Right lobe of liver (tissue), 6 donors: ENCODE data around the gene ALDH5A1. TPM values are rescaled to one million over a fixed set of nuclear protein-coding genes. Genes with fewer than 3 reads are reported as not detected.

Experiments used
- ATAC-seq, 4 donors: fragments of 200-7000 bp; cut with Tn5 transposase; one replicate each; pipeline ENCODE4 v1.9.1; 2020; ENCODE audit warnings: mild to moderate bottlenecking in 4 of 4, moderate library complexity in 4 of 4
- DNase-seq, 3 donors: peaks; one replicate each; pipeline ENCODE4 v3.0.0-alpha.2; 2020
- H3K27ac ChIP-seq, 3 donors: fragments of 200-600 bp; one replicate each; pipeline ENCODE4 v1.8.0; 2022
- H3K27me3 ChIP-seq, 2 donors: fragments of 200-600 bp; one replicate each; pipeline ENCODE4 v1.8.0; 2022
- H3K36me3 ChIP-seq, 4 donors: fragments of 200-600 bp; sonication (generic) in 1 of 4; one replicate each; pipeline versions ENCODE4 v1.5.1 to v1.8.0; 2017 to 2022; ENCODE audit warnings: control low read depth in 1 of 4
- H3K4me1 ChIP-seq, 4 donors: fragments of 200-600 bp; sonication (generic) in 1 of 4; one replicate each; pipeline versions ENCODE4 v1.5.1 to v1.8.0; 2017 to 2022; ENCODE audit warnings: control low read depth in 1 of 4
- H3K4me3 ChIP-seq, 3 donors: fragments of 200-600 bp; one replicate each; pipeline ENCODE4 v1.8.0; 2022
- H3K9me3 ChIP-seq, 4 donors: fragments of 200-600 bp; sonication (generic) in 1 of 4; one replicate each; pipeline versions ENCODE4 v1.5.1 to v1.8.0; 2017 to 2022; ENCODE audit warnings: control low read depth in 1 of 4
- CTCF ChIP-seq, 4 donors: fragments of 200-600 bp in 3 of 4; fragments of 450-650 bp in 1 of 4; IDR thresholded peaks; one replicate each; pipeline versions ENCODE4 v1.5.1 to v1.8.0; 2016 to 2022; ENCODE audit warnings: antibody characterized with exemption in 4 of 4, mild to moderate bottlenecking in 2 of 4
- POLR2A ChIP-seq: fragments of 450-650 bp; IDR thresholded peaks from one replicate; pipeline ENCODE4 v1.6.1; 2017; ENCODE audit warnings: antibody characterized with exemption, mild to moderate bottlenecking
- WGBS: methylation state at CpG from one replicate; pipeline ENCODE4 v1.1.6; 2018; ENCODE audit warnings: low coverage, low lambda C conversion rate; ENCODE audit not compliant: insufficient coverage; ENCODE audit errors: missing lambda C conversion rate; 5-methylcytosine and 5-hydroxymethylcytosine counted together
- intact Hi-C, 2 donors: fragments of 100-400 bp; cut with DNase I; formaldehyde crosslinking; loops; one replicate each; pipeline versions ENCODE4 v1.11.2 to v1.14.1; 2022
- total RNA-seq, 6 experiments: library from RNA; depleted of rRNA in 2 of 6; stranded (reverse); fragments of >200 nt in 2 of 6; fragmentation: NEBNext Ultra II Directional in 3 of 6; extraction: Animal tissue kit (Norgen Biotek cat#: 25700) in 3 of 6; gene quantifications; one replicate each; pipeline versions ENCODE4 v1.1.0 to v1.2.4, GENCODE V29; 2016 to 2023
- donor health status: DM: no; HTN: yes; CAD: no.
- donor health status: DM: no; HTN: no; CAD: no.
- donor health status: DM: no; HTN: no; CAD: no.
- donor health status: DM: no; HTN: yes; CAD: no.
- donor health status: DM: no; HTN: yes; CAD: no.

The ALDH5A1 gene
- total RNA-seq, 6 experiments from 2014 or later, result 24.2 to 71.0 (median 47.2) TPM

GRCh38 chr6:24549158-24549557 lies 54.4 kb downstream of the ALDH5A1 start:
- no peak for DNase-seq
- WGBS, result 80% methylated on average over 1 of the region's 1 CpG
- Histone ChIP-seq H3K27ac (no peak overlapping the region), H3K4me1 (no peaks in the 10 kb centered on the region), H3K4me3 (no peak overlapping the region), H3K9me3 (no peaks in the 10 kb centered on the region), H3K36me3 (no peaks in the 10 kb centered on the region), H3K27me3 (no peaks in the 10 kb centered on the region)
- no peak for TF ChIP-seq CTCF (IDR thresholded peaks at IDR 0.05)
- TF ChIP-seq POLR2A, result no peak
- intact Hi-C loops, result no loop called here
- ATAC-seq, result no peak

GRCh38 chr6:24549674-24550353 lies 55.0 kb downstream of the ALDH5A1 start:
- Histone ChIP-seq H3K4me1 (no peaks in the 10 kb centered on the region), H3K36me3 (no peaks in the 10 kb centered on the region), H3K27me3 (no peaks in the 10 kb centered on the region), H3K9me3 (no peaks in the 10 kb centered on the region), H3K27ac (no peak overlapping the region), H3K4me3 (no peak overlapping the region)
- intact Hi-C loops, result no loop called here
- WGBS, result 68% methylated on average over 13 of the region's 13 CpGs
- no peak for ATAC-seq
- DNase-seq, result no peak
- no peak for TF ChIP-seq POLR2A
- TF ChIP-seq CTCF (IDR thresholded peaks at IDR 0.05), result no peak

GRCh38 chr6:24551139-24551538 lies 56.4 kb downstream of the ALDH5A1 start:
- H3K36me3 ChIP-seq, result no peaks in the 10 kb centered on the region
- H3K4me1 ChIP-seq, result no peaks in the 10 kb centered on the region
- TF ChIP-seq POLR2A (no peak), CTCF (IDR thresholded peaks at IDR 0.05) (no peak)
- H3K4me3 ChIP-seq, result no peak overlapping the region
- H3K9me3 ChIP-seq, result no peaks in the 10 kb centered on the region
- ATAC-seq (no peak), DNase-seq (no peak)
- intact Hi-C loops, result no loop called here
- no peak overlapping the region for H3K27ac ChIP-seq
- no peaks in the 10 kb centered on the region for H3K27me3 ChIP-seq
- 88% methylated on average over 5 of the region's 5 CpGs for WGBS

- H3K4me3 ChIP-seq, result no peak overlapping the region
- 91% methylated on average over 1 of the region's 1 CpG for WGBS
Observed at GRCh38 chr6:24554474-24554873, 59.7 kb downstream of the ALDH5A1 start.

More at GRCh38 chr6:24554474-24554873, 59.7 kb downstream of the ALDH5A1 start:
- intact Hi-C loops, result no loop called here
- TF ChIP-seq CTCF (IDR thresholded peaks at IDR 0.05) (no peak), POLR2A (no peak)
- H3K27ac ChIP-seq, result no peak overlapping the region
- no peaks in the 10 kb centered on the region for H3K36me3 ChIP-seq
- H3K9me3 ChIP-seq, result no peaks in the 10 kb centered on the region
- H3K4me1 ChIP-seq, result no peaks in the 10 kb centered on the region
- no peak for DNase-seq
- ATAC-seq, result no peak
- H3K27me3 ChIP-seq, result no peaks in the 10 kb centered on the region
